Vagina (tissue), 2 donors: Measurements from ENCODE around the gene OSGEPL1. TPM values are rescaled to one million over a fixed set of nuclear protein-coding genes. Genes with fewer than 3 reads are reported as not detected.

Source experiments
- DNase-seq, 2 donors: peaks; one replicate each; pipeline ENCODE4 v3.0.0-alpha.2; 2017; ENCODE audit errors: extremely low spot score in 2 of 2
- H3K27ac ChIP-seq: fragments of 200-600 bp; sonication (generic); one replicate; pipeline ENCODE4 v1.5.1; 2019
- H3K27me3 ChIP-seq: fragments of 200-600 bp; sonication (generic); one replicate; pipeline ENCODE4 v1.5.1; 2019
- H3K36me3 ChIP-seq, 2 donors: fragments of 200-600 bp; sonication (generic); one replicate each; pipeline ENCODE4 v1.5.1; 2017 to 2019
- H3K4me1 ChIP-seq: fragments of 200-600 bp; sonication (generic); one replicate; pipeline ENCODE4 v1.5.1; 2019
- H3K4me3 ChIP-seq, 2 donors: fragments of 200-600 bp; sonication (generic); 1 replicate in 1 of 2; 2 replicates in 1 of 2; pipeline ENCODE4 v1.5.1; 2016 to 2019
- H3K9me3 ChIP-seq: fragments of 200-600 bp; sonication (generic); one replicate; pipeline ENCODE4 v1.5.1; 2019
- CTCF ChIP-seq, 3 experiments: fragments of 450-650 bp in 2 of 3; fragments of 200-600 bp in 1 of 3; sonication (generic) in 1 of 3; IDR thresholded peaks; one replicate each; pipeline ENCODE4 v1.5.1; 2017 to 2019; ENCODE audit warnings: antibody characterized with exemption in 3 of 3, mild to moderate bottlenecking in 2 of 3, moderate library complexity in 2 of 3
- POLR2A ChIP-seq, 2 donors: fragments of 450-650 bp; IDR thresholded peaks; one replicate each; pipeline ENCODE4 v1.6.1; 2017; ENCODE audit warnings: antibody characterized with exemption in 2 of 2, mild to moderate bottlenecking in 2 of 2, moderate library complexity in 2 of 2
- POLR2AphosphoS5 ChIP-seq, 2 donors: sonication (generic); formaldehyde crosslinking; IDR thresholded peaks; one replicate each; pipeline ENCODE4 v1.9.0; 2017; ENCODE audit warnings: antibody characterized with exemption in 2 of 2, mild to moderate bottlenecking in 2 of 2, low read depth in 1 of 2; ENCODE audit not compliant: insufficient read depth in 1 of 2
- intact Hi-C: fragments of 100-400 bp; cut with DNase I; formaldehyde crosslinking; loops from one replicate; pipeline ENCODE4 v1.15.1; 2023
- total RNA-seq: library from RNA; depleted of rRNA; stranded (reverse); fragments of >200 nt; gene quantifications from one replicate; pipeline ENCODE4 v1.2.3, GENCODE V29; 2016

OSGEPL1 gene
- total RNA-seq, 1 donor from 2014 or later: 8.1 TPM

- peak within 1 kb of the TSS; percentile 91 for H3K27ac ChIP-seq
- DNase-seq: peak in 1 of 2 donors; percentile 95
- peak within 1 kb of the TSS; percentile 60 to 84 for H3K4me3 ChIP-seq
- H3K36me3 ChIP-seq: peaks cover 0 to 16% of the 10 kb centered on the region in 2 donors
- peaks cover 51% of the 10 kb centered on the region for H3K4me1 ChIP-seq
- H3K27me3 ChIP-seq: no peaks in the 10 kb centered on the region
- H3K9me3 ChIP-seq: no peaks in the 10 kb centered on the region
- TF ChIP-seq POLR2A (IDR thresholded peaks at IDR 0.05) (peak in 1 of 2 donors; percentile 81), CTCF (IDR thresholded peaks at IDR 0.05) (no peak), POLR2AphosphoS5 (IDR thresholded peaks at IDR 0.05; ENCODE audit: insufficient read depth in 1 of 2, low read depth in 1 of 2) (peak; percentile 85 to 98)
- intact Hi-C loops: no loop called here
Measured at GRCh38 chr2:189783927-189784867, 21.6 kb upstream of the OSGEPL1 start, which contains the start of the genes ORMDL1 and PMS1. Gene ORMDL1, minus strand, starts transcription at chr2:189784339. Its CDS starts 1,744 bp downstream, at chr2:189782595. Gene PMS1, plus strand, starts transcription at chr2:189784450. Its CDS starts 7,360 bp downstream, at chr2:189791810.

- intact Hi-C loops: no loop called here
- peak overlapping the region; percentile 60 to 84 for H3K4me3 ChIP-seq
- no peak for DNase-seq
- H3K27me3 ChIP-seq: no peaks in the 10 kb centered on the region
- H3K4me1 ChIP-seq: peaks cover 51% of the 10 kb centered on the region
- no peaks in the 10 kb centered on the region for H3K9me3 ChIP-seq
- H3K36me3 ChIP-seq: peaks cover 0 to 23% of the 10 kb centered on the region in 2 donors
- TF ChIP-seq POLR2A (IDR thresholded peaks at IDR 0.05) (no peak), CTCF (IDR thresholded peaks at IDR 0.05) (no peak), POLR2AphosphoS5 (IDR thresholded peaks at IDR 0.05; ENCODE audit: insufficient read depth in 1 of 2, low read depth in 1 of 2) (no peak)
- H3K27ac ChIP-seq: peak overlapping the region; percentile 91
Measured at GRCh38 chr2:189783451-189783926, 20.9 kb upstream of the OSGEPL1 start.

- no peak for TF ChIP-seq POLR2A (IDR thresholded peaks at IDR 0.05)
- no peak for TF ChIP-seq CTCF (IDR thresholded peaks at IDR 0.05)
- TF ChIP-seq POLR2AphosphoS5 (IDR thresholded peaks at IDR 0.05; ENCODE audit: insufficient read depth in 1 of 2, low read depth in 1 of 2): no peak
- Histone ChIP-seq H3K9me3 (no peaks in the 10 kb centered on the region), H3K36me3 (peaks cover 0 to 35% of the 10 kb centered on the region in 2 donors), H3K27ac (no peak overlapping the region), H3K4me1 (peaks cover 51% of the 10 kb centered on the region), H3K4me3 (peak overlapping the region in 1 of 2 donors; percentile 60), H3K27me3 (no peaks in the 10 kb centered on the region)
- intact Hi-C loops: no loop called here
- no peak for DNase-seq
Measured at GRCh38 chr2:189782221-189782671, 19.7 kb upstream of the OSGEPL1 start.

- no peak overlapping the region for H3K27ac ChIP-seq
- peaks cover 0 to 69% of the 10 kb centered on the region in 2 donors for H3K36me3 ChIP-seq
- intact Hi-C loops: no loop called here
- peaks cover 12% of the 10 kb centered on the region for H3K4me1 ChIP-seq
- DNase-seq: no peak
- H3K4me3 ChIP-seq: no peak overlapping the region
- H3K9me3 ChIP-seq: no peaks in the 10 kb centered on the region
- TF ChIP-seq POLR2A (IDR thresholded peaks at IDR 0.05) (no peak), CTCF (IDR thresholded peaks at IDR 0.05) (no peak), POLR2AphosphoS5 (IDR thresholded peaks at IDR 0.05; ENCODE audit: insufficient read depth in 1 of 2, low read depth in 1 of 2) (no peak)
- H3K27me3 ChIP-seq: no peaks in the 10 kb centered on the region
Measured at GRCh38 chr2:189772212-189772611, 9.6 kb upstream of the OSGEPL1 start.
